Adrenal gland (tissue), 5 donors: Measurements from ENCODE around the gene BCL11A.

Source experiments
- CTCF ChIP-seq, 6 experiments: fragments of 450-650 bp in 4 of 6; fragments of 200-600 bp in 2 of 6; sonication (generic) in 1 of 6; IDR thresholded peaks; 1 replicate in 5 of 6; 2 replicates in 1 of 6; pipeline versions ENCODE4 v1.5.1 to v1.8.0; 2016 to 2021; ENCODE audit warnings: antibody characterized with exemption in 6 of 6, mild to moderate bottlenecking in 2 of 6, moderate library complexity in 1 of 6
- POLR2A ChIP-seq, 2 donors: fragments of 450-650 bp; IDR thresholded peaks; one replicate each; pipeline ENCODE4 v1.6.1; 2017; ENCODE audit warnings: antibody characterized with exemption in 2 of 2, mild to moderate bottlenecking in 2 of 2, moderate library complexity in 1 of 2
- donor health status: DM: no; HTN: no; CAD: no.

GRCh38 chr2:60475123-60475830 lies 78.2 kb downstream of the BCL11A start:
- TF ChIP-seq POLR2A (IDR thresholded peaks at IDR 0.05) = no peak
- no peak for TF ChIP-seq CTCF (IDR thresholded peaks at IDR 0.05)
